HG03066 (cell line): ENCODE data around the gene DNER.
"Not testable (repeated sequence)": the region's sequence is repeated elsewhere in the genome, so short reads cannot be mapped to it uniquely, and the experiment has no call there.

Experiments
- ATAC-seq: cut with Tn5 transposase; IDR thresholded peaks from one replicate; pipeline ENCODE4 v1.9.1; 2021; ENCODE audit warnings: low read depth; ENCODE audit not compliant: unreplicated experiment

Gene DNER

GRCh38 chr2:229409751-229410181 lies 304.6 kb downstream of the DNER start:
- no peak for ATAC-seq

- ATAC-seq = no peak
Measured at GRCh38 chr2:229408962-229409361, 305.4 kb downstream of the DNER start.

GRCh38 chr2:229408356-229408755 lies 306.0 kb downstream of the DNER start:
- no peak for ATAC-seq

- ATAC-seq = no peak
Measured at GRCh38 chr2:229407170-229407569, 307.2 kb downstream of the DNER start.

GRCh38 chr2:229405796-229406195 lies 308.6 kb downstream of the DNER start:
- ATAC-seq = no peak

GRCh38 chr2:229403296-229403695 lies 311.1 kb downstream of the DNER start:
- no peak for ATAC-seq

- no peak for ATAC-seq
Measured at GRCh38 chr2:229401171-229401865, 313.0 kb downstream of the DNER start.

GRCh38 chr2:229393926-229394325 lies 320.4 kb downstream of the DNER start:
- ATAC-seq = no peak

GRCh38 chr2:229392196-229392595 lies 322.2 kb downstream of the DNER start:
- ATAC-seq = no peak

GRCh38 chr2:229388731-229389130 lies 325.6 kb downstream of the DNER start:
- ATAC-seq = no peak

- no peak for ATAC-seq
Measured at GRCh38 chr2:229387866-229388265, 326.5 kb downstream of the DNER start.

- ATAC-seq = no peak
Measured at GRCh38 chr2:229380101-229380625, 334.2 kb downstream of the DNER start.

GRCh38 chr2:229378386-229378785 lies 336.0 kb downstream of the DNER start:
- no peak for ATAC-seq

- no peak for ATAC-seq
Measured at GRCh38 chr2:229376866-229377265, 337.5 kb downstream of the DNER start.

GRCh38 chr2:229375251-229375650 lies 339.1 kb downstream of the DNER start:
- ATAC-seq = no peak

GRCh38 chr2:229373311-229373710 lies 341.0 kb downstream of the DNER start:
- ATAC-seq = not testable (repeated sequence)

- ATAC-seq = no peak
Measured at GRCh38 chr2:229372207-229372606, 342.1 kb downstream of the DNER start.

GRCh38 chr2:229371086-229371485 lies 343.3 kb downstream of the DNER start:
- ATAC-seq = no peak

- ATAC-seq = no peak
Measured at GRCh38 chr2:229370509-229370908, 343.8 kb downstream of the DNER start.

GRCh38 chr2:229363185-229363814 lies 351.1 kb downstream of the DNER start:
- ATAC-seq = no peak

- no peak for ATAC-seq
Measured at GRCh38 chr2:229350883-229351282, 363.5 kb downstream of the DNER start.
